Keratinocyte (primary cell): Measurements from ENCODE around the gene TFIP11. TPM values are rescaled to one million over a fixed set of nuclear protein-coding genes. Genes with fewer than 3 reads are reported as not detected.

ENCODE experiments used
- DNase-seq: peaks from one replicate; pipeline ENCODE4 v3.0.0-alpha.2; 2011; ENCODE audit warnings: low read depth, missing footprints, low spot score
- FAIRE-seq: peaks from 2 replicates; lab custom pipeline; 2011; peaks lifted over from hg19 to GRCh38; lab: Jason Lieb, UNC
- H2AFZ ChIP-seq: 2 replicates; pipeline ENCODE4 v1.6.0; 2012; ENCODE audit warnings: low read length, control low read depth, inconsistent platforms; ENCODE audit not compliant: control insufficient read depth
- H3K27ac ChIP-seq: 2 replicates; pipeline ENCODE4 v1.5.1; 2011; ENCODE audit warnings: low read length; ENCODE audit not compliant: control insufficient read depth, insufficient read depth
- H3K27me3 ChIP-seq: 3 replicates; pipeline ENCODE4 v1.6.0; 2011; ENCODE audit warnings: low read length; ENCODE audit not compliant: control insufficient read depth, insufficient read depth; ENCODE audit errors: extremely low read depth
- H3K36me3 ChIP-seq, 2 experiments: 2 replicates in 1 of 2; 3 replicates in 1 of 2; pipeline ENCODE4 v1.5.1; 2011; ENCODE audit warnings: low read length in 2 of 2, mild to moderate bottlenecking in 1 of 2; ENCODE audit not compliant: control insufficient read depth in 2 of 2, insufficient read depth in 2 of 2; ENCODE audit errors: extremely low read depth in 1 of 2
- H3K4me1 ChIP-seq: 3 replicates; pipeline ENCODE4 v1.5.1; 2011; ENCODE audit warnings: low read length; ENCODE audit not compliant: control insufficient read depth, insufficient read depth; ENCODE audit errors: extremely low read depth
- H3K4me2 ChIP-seq: 3 replicates; pipeline ENCODE4 v1.6.0; 2011; ENCODE audit warnings: low read depth, low read length; ENCODE audit not compliant: control insufficient read depth, insufficient read depth; ENCODE audit errors: extremely low read depth
- H3K4me3 ChIP-seq, 3 experiments: fragments of 200-600 bp in 1 of 3; sonication (generic) in 1 of 3; 2 replicates in 2 of 3; 3 replicates in 1 of 3; pipeline ENCODE4 v1.5.1; 2011 to 2016; ENCODE audit warnings: low read length in 3 of 3, mild to moderate bottlenecking in 3 of 3, control low read depth in 2 of 3, inconsistent platforms in 1 of 3, low read depth in 1 of 3, mixed read lengths in 1 of 3, mixed run types in 1 of 3, moderate library complexity in 1 of 3; ENCODE audit not compliant: control insufficient read depth in 2 of 3, insufficient read depth in 2 of 3; ENCODE audit errors: extremely low read depth in 1 of 3
- H3K79me2 ChIP-seq: 2 replicates; pipeline ENCODE4 v1.6.0; 2012; ENCODE audit warnings: low read length; ENCODE audit not compliant: control insufficient read depth, insufficient read depth
- H3K9ac ChIP-seq: 3 replicates; pipeline ENCODE4 v1.6.0; 2011; ENCODE audit warnings: low read length; ENCODE audit not compliant: control insufficient read depth, insufficient read depth; ENCODE audit errors: extremely low read depth
- H3K9me1 ChIP-seq: 3 replicates; pipeline ENCODE4 v1.6.0; 2011; ENCODE audit warnings: low read length; ENCODE audit not compliant: control insufficient read depth, insufficient read depth; ENCODE audit errors: extremely low read depth
- H3K9me3 ChIP-seq: 2 replicates; pipeline ENCODE4 v1.5.1; 2012; ENCODE audit warnings: low read depth, low read length; ENCODE audit not compliant: control insufficient read depth
- H4K20me1 ChIP-seq: 3 replicates; pipeline ENCODE4 v1.6.0; 2011; ENCODE audit warnings: low read length; ENCODE audit not compliant: control insufficient read depth, insufficient read depth; ENCODE audit errors: extremely low read depth
- EZH2 ChIP-seq: IDR thresholded peaks from one replicate; pipeline ENCODE4 v1.6.1; 2012; ENCODE audit warnings: inconsistent platforms, mild to moderate bottlenecking, low read length, moderate library complexity
- dilution Hi-C: fragments of 300-500 bp; cut with MboI; formaldehyde crosslinking; loops from one replicate; pipeline ENCODE4 v1.7.0; 2020; ENCODE audit warnings: low sequenced_read_pairs; ENCODE audit not compliant: extremely low pct_ligation_motif_present
- polyA plus RNA-seq, 5 experiments: library from polyadenylated mRNA; depleted of rRNA in 3 of 5; stranded (reverse) in 3 of 5; stranded (forward) in 1 of 5; unstranded in 1 of 5; fragments of >200 nt; gene quantifications; 1 replicate in 1 of 5; 2 replicates in 3 of 5; 3 replicates in 1 of 5; pipeline versions ENCODE4 v1.2.1 to v1.2.3, GENCODE V29; 2011 to 2012; ENCODE audit warnings: missing spikeins in 2 of 5, low read depth in 1 of 5, low replicate concordance in 1 of 5
- TF ChIP-seq, protein P1 (sequence below), 3 experiments: IDR thresholded peaks in 1 of 3; conservative IDR thresholded peaks in 1 of 3; optimal IDR thresholded peaks in 1 of 3; 2 replicates in 2 of 3; 3 replicates in 1 of 3; pipeline versions ENCODE3 to v1.5.1; 2011; ENCODE audit warnings: low read length in 3 of 3, mild to moderate bottlenecking in 3 of 3, moderate library complexity in 2 of 3, control low read depth in 1 of 3, inconsistent platforms in 1 of 3; ENCODE audit not compliant: insufficient read depth in 2 of 3; ENCODE audit errors: extremely low read depth in 1 of 3

The TFIP11 gene
- polyA plus RNA-seq, 1 donor (not counting 4 experiments of a cell fraction or from before 2014, with no cell fraction given): 30.3 TPM

DNA sequence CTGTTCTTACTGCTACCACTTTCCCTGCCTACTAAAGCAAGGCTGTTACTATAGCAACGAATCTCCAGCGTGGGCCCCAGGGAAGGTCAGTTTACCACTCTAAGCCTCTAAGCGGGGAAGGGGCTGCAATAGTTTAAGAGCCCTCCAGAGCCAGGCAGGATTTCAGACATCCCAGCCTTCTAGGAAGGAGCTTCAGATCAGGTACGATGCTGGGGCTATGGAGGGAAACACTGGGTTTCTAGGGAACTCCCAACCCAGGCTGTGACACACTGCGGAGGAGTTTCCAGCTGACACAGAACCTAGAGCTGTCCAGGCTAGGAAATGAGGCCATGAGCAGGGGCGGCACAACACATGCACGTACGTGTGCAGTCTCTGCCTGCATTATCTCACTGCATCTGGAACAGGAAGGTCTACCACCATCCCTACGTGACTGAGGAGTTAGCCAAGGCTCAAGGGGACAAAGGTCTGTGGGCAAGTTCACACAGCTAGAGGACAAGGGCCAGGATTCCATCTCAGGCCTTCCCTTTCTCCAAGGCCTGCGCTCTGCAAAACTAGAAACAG lies 49.1 kb downstream of the TFIP11 start:
- dilution Hi-C loops: no loop called here
- FAIRE-seq: peak; percentile 86
- peaks cover 9 to 70% of the 10 kb centered on the region in 2 experiments for H3K36me3 ChIP-seq
- H3K27ac ChIP-seq: peak overlapping the region; percentile 53
- H3K9ac ChIP-seq: peak overlapping the region; percentile 32
- no peaks in the 10 kb centered on the region for H4K20me1 ChIP-seq
- no peaks in the 10 kb centered on the region for H3K27me3 ChIP-seq
- peaks cover 5% of the 10 kb centered on the region for H3K79me2 ChIP-seq
- no peak overlapping the region for H3K4me3 ChIP-seq
- no peaks in the 10 kb centered on the region for H3K9me3 ChIP-seq
- TF ChIP-seq, protein P1, sequence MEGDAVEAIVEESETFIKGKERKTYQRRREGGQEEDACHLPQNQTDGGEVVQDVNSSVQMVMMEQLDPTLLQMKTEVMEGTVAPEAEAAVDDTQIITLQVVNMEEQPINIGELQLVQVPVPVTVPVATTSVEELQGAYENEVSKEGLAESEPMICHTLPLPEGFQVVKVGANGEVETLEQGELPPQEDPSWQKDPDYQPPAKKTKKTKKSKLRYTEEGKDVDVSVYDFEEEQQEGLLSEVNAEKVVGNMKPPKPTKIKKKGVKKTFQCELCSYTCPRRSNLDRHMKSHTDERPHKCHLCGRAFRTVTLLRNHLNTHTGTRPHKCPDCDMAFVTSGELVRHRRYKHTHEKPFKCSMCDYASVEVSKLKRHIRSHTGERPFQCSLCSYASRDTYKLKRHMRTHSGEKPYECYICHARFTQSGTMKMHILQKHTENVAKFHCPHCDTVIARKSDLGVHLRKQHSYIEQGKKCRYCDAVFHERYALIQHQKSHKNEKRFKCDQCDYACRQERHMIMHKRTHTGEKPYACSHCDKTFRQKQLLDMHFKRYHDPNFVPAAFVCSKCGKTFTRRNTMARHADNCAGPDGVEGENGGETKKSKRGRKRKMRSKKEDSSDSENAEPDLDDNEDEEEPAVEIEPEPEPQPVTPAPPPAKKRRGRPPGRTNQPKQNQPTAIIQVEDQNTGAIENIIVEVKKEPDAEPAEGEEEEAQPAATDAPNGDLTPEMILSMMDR (optimal IDR thresholded peaks at IDR 0.05 in 1 of 3, IDR thresholded peaks at IDR 0.05 in 1 of 3, conservative IDR thresholded peaks at IDR 0.05 in 1 of 3; ENCODE audit: extremely low read depth in 1 of 3, insufficient read depth in 2 of 3, low read length in 3 of 3): no peak
- TF ChIP-seq EZH2: no peak
- H3K4me1 ChIP-seq: peaks cover 44% of the 10 kb centered on the region
- H3K4me2 ChIP-seq: peak overlapping the region; percentile 47
- no peak for DNase-seq
- H3K9me1 ChIP-seq: no peaks in the 10 kb centered on the region
- H2AFZ ChIP-seq: no peak overlapping the region

DNA sequence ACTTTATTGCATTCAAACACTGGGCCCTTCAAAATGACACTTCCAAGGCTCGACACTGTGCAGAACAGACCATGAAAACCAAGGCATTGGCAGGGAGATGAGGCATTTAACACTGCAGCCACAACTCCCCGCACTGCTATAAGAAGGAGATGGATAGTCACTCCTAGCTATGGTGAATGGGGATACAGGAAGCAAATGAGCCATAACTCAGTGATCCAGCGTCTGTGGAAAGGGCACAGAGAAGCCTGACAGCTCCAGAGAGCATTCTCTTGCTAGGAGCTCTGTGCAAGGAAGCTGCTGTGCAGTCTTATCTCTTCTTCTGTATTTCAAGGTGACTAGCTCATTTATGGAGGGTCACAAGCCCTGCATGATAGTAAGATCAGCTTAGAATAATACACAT lies 49.6 kb downstream of the TFIP11 start:
- Histone ChIP-seq H3K9me1 (no peaks in the 10 kb centered on the region), H4K20me1 (no peaks in the 10 kb centered on the region), H3K27ac (peak overlapping the region; percentile 53), H3K27me3 (no peaks in the 10 kb centered on the region), H3K4me2 (no peak overlapping the region), H3K36me3 (peaks cover 11 to 69% of the 10 kb centered on the region in 2 experiments), H3K9ac (no peak overlapping the region), H3K4me3 (no peak overlapping the region), H3K4me1 (peaks cover 44% of the 10 kb centered on the region), H3K9me3 (no peaks in the 10 kb centered on the region), H2AFZ (no peak overlapping the region), H3K79me2 (peaks cover 6% of the 10 kb centered on the region)
- FAIRE-seq: no peak
- dilution Hi-C loops: no loop called here
- no peak for DNase-seq
- TF ChIP-seq EZH2: no peak
- TF ChIP-seq, protein P1 (optimal IDR thresholded peaks at IDR 0.05 in 1 of 3, IDR thresholded peaks at IDR 0.05 in 1 of 3, conservative IDR thresholded peaks at IDR 0.05 in 1 of 3; ENCODE audit: extremely low read depth in 1 of 3, insufficient read depth in 2 of 3, low read length in 3 of 3): no peak
